B cell (primary cell): ENCODE results near the gene PIK3C2G. TPM values are rescaled to one million over a fixed set of nuclear protein-coding genes. Genes with fewer than 3 reads are reported as not detected.

ENCODE experiments used
- ATAC-seq: fragments of 200-7000 bp; cut with Tn5 transposase; one replicate; pipeline ENCODE4 v1.10.0; 2021; ENCODE audit warnings: low read depth, mild to moderate bottlenecking, moderate number of reproducible peaks, moderate library complexity
- CTCF ChIA-PET: fragments of 350-600 bp; sonication (Branson Sonifier 250); formaldehyde crosslinking; loops from one replicate; lab custom pipeline; 2021; ENCODE audit warnings: antibody characterized with exemption, inconsistent platforms; lab: Charles Lee
- POLR2A ChIA-PET: fragments of 350-600 bp; sonication (Branson Sonifier 250); formaldehyde crosslinking; loops from one replicate; lab custom pipeline; 2021; ENCODE audit warnings: antibody characterized with exemption; lab: Charles Lee
- DNase-seq: peaks from one replicate; pipeline ENCODE4 v3.0.0; 2013
- H2AFZ ChIP-seq: 2 replicates; pipeline ENCODE4 v1.6.1; 2012; ENCODE audit warnings: mild to moderate bottlenecking, low read depth, low read length; ENCODE audit not compliant: insufficient read depth, poor library complexity, severe bottlenecking
- H3K27ac ChIP-seq, 2 donors: 1 replicate in 1 of 2; 2 replicates in 1 of 2; pipeline ENCODE4 v1.5.1; 2012 to 2013; ENCODE audit warnings: low read length in 2 of 2, mild to moderate bottlenecking in 2 of 2, moderate library complexity in 1 of 2
- H3K27me3 ChIP-seq, 4 experiments: fragments of 200-600 bp in 1 of 4; sonication (generic) in 1 of 4; replicated peaks in 1 of 4; 1 replicate in 2 of 4; 2 replicates in 2 of 4; pipeline versions ENCODE4 v1.6.1 to v1.7.0; 2013 to 2016; ENCODE audit warnings: low read length in 3 of 4, mild to moderate bottlenecking in 2 of 4, mixed read lengths in 1 of 4, moderate library complexity in 1 of 4; ENCODE audit not compliant: insufficient read depth in 4 of 4, control insufficient read depth in 3 of 4; ENCODE audit errors: control extremely low read depth in 1 of 4
- H3K36me3 ChIP-seq, 2 experiments: replicated peaks in 1 of 2; 1 replicate in 1 of 2; 2 replicates in 1 of 2; pipeline versions ENCODE4 v1.6.1 to v1.7.1; 2013; ENCODE audit warnings: low read length in 1 of 2; ENCODE audit not compliant: insufficient read depth in 2 of 2, control insufficient read depth in 1 of 2; ENCODE audit errors: control extremely low read depth in 1 of 2, extremely low read depth in 1 of 2
- H3K4me1 ChIP-seq, 2 donors: fragments of 200-600 bp in 1 of 2; sonication (generic) in 1 of 2; 1 replicate in 1 of 2; 2 replicates in 1 of 2; pipeline versions ENCODE4 v1.5.1 to v1.6.1; 2013 to 2017; ENCODE audit warnings: low read length in 2 of 2; ENCODE audit not compliant: control insufficient read depth in 2 of 2, insufficient read depth in 2 of 2
- H3K4me2 ChIP-seq: replicated peaks from 2 replicates; pipeline ENCODE3; 2012; ENCODE audit warnings: mild to moderate bottlenecking, low read depth, low read length; ENCODE audit not compliant: poor library complexity, severe bottlenecking
- H3K4me3 ChIP-seq, 5 experiments: fragments of 200-600 bp in 1 of 5; sonication (generic) in 1 of 5; 1 replicate in 3 of 5; 2 replicates in 2 of 5; pipeline versions ENCODE4 v1.5.1 to v1.7.0; 2011 to 2016; ENCODE audit warnings: low read length in 4 of 5, mild to moderate bottlenecking in 4 of 5, low read depth in 2 of 5, control low read depth in 1 of 5, moderate library complexity in 1 of 5; ENCODE audit not compliant: insufficient read depth in 1 of 5; ENCODE audit errors: control extremely low read depth in 1 of 5, extremely low read depth in 1 of 5
- H3K79me2 ChIP-seq: fragments of 200-600 bp; sonication (generic); one replicate; pipeline ENCODE4 v1.6.0; 2016; ENCODE audit warnings: low read length; ENCODE audit not compliant: control insufficient read depth, insufficient read depth
- H3K9ac ChIP-seq: fragments of 200-600 bp; sonication (generic); 2 replicates; pipeline ENCODE4 v1.6.1; 2017; ENCODE audit warnings: mild to moderate bottlenecking, low read length, moderate library complexity
- H3K9me3 ChIP-seq, 3 donors: one replicate each; pipeline versions ENCODE4 v1.6.1 to v1.7.1; 2013; ENCODE audit warnings: low read length in 2 of 3; ENCODE audit not compliant: control insufficient read depth in 2 of 3, insufficient read depth in 1 of 3; ENCODE audit errors: control extremely low read depth in 1 of 3
- H4K20me1 ChIP-seq: 2 replicates; pipeline ENCODE4 v1.6.0; 2012; ENCODE audit warnings: mild to moderate bottlenecking, low read length; ENCODE audit not compliant: insufficient read depth, control insufficient read depth, poor library complexity, severe bottlenecking
- H3K27ac Mint-ChIP-seq: one replicate; pipeline ENCODE4 v1.8.0; 2021; ENCODE audit warnings: mixed read lengths
- H3K27me3 Mint-ChIP-seq: one replicate; pipeline ENCODE4 v1.8.0; 2021; ENCODE audit warnings: mixed read lengths
- H3K4me1 Mint-ChIP-seq: one replicate; pipeline ENCODE4 v1.8.0; 2021; ENCODE audit warnings: mixed read lengths
- H3K4me3 Mint-ChIP-seq: one replicate; pipeline ENCODE4 v1.8.0; 2021; ENCODE audit warnings: mixed read lengths
- H3K9me3 Mint-ChIP-seq: one replicate; pipeline ENCODE4 v1.8.0; 2022; ENCODE audit warnings: mixed read lengths; ENCODE audit not compliant: insufficient read depth
- CTCF ChIP-seq: fragments of 200-600 bp; IDR thresholded peaks from one replicate; pipeline ENCODE4 v1.8.0; 2022; ENCODE audit warnings: antibody characterized with exemption, mild to moderate bottlenecking
- EZH2 ChIP-seq: IDR thresholded peaks from 2 replicates; pipeline ENCODE4 v1.6.1; 2012; ENCODE audit warnings: borderline replicate concordance, low read depth, mild to moderate bottlenecking, moderate library complexity, low read length; ENCODE audit not compliant: insufficient read depth, poor library complexity, severe bottlenecking
- WGBS: methylation state at CpG from one replicate; pipeline ENCODE4 v1.1.5; 2013; ENCODE audit warnings: missing lambda C conversion rate; ENCODE audit not compliant: insufficient coverage; 5-methylcytosine and 5-hydroxymethylcytosine counted together
- intact Hi-C: fragments of 100-400 bp; cut with micrococcal nuclease; formaldehyde crosslinking; loops from one replicate; pipeline ENCODE4 v1.10.0; 2022
- polyA plus RNA-seq: library from polyadenylated mRNA; depleted of rRNA; stranded (reverse); fragments of >200 nt; gene quantifications from 2 replicates; pipeline ENCODE4 v1.2.3, GENCODE V29; 2012
- total RNA-seq, 2 donors: library from RNA; stranded (reverse); fragments of 120-200 nt in 1 of 2; gene quantifications; 1 replicate in 1 of 2; 2 replicates in 1 of 2; pipeline versions ENCODE4 v1.2.3 to v1.2.4, GENCODE V29; 2013 to 2022

Gene PIK3C2G
- total and polyA plus RNA-seq, 2 donors (not counting 1 experiment from before 2014, with no cell fraction given), result not detected

DNA sequence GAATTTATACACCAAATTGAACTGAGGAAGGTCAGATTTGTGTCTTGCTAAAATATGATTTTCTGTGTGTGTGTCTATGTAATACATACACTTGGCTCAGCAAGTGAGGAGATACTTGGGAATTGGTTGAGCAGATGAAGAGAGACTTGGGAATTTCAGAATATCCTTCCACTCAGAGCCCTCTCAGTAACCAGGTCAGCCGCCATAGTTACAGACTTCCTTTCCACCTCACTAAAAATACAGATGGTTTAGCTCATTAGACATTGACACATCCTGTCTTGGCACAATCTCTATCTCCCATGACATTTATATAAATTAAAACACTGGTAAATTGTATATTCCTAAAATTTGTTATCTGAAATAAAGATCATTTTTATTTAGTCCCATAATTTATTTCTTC lies 15.9 kb downstream of the PIK3C2G start:
- no peaks in the 10 kb centered on the region for H3K4me1 Mint-ChIP-seq
- DNase-seq (no peak), ATAC-seq (no peak)
- Histone ChIP-seq H3K27me3 (no peaks in the 10 kb centered on the region), H3K4me2 (no peak overlapping the region), H3K4me3 (no peak overlapping the region), H2AFZ (no peak overlapping the region), H3K79me2 (no peaks in the 10 kb centered on the region), H4K20me1 (no peaks in the 10 kb centered on the region), H3K9me3 (no peaks in the 10 kb centered on the region), H3K9ac (no peak overlapping the region), H3K36me3 (no peaks in the 10 kb centered on the region), H3K4me1 (no peaks in the 10 kb centered on the region), H3K27ac (no peak overlapping the region)
- ChIA-PET POLR2A (no interaction called here), CTCF (no interaction called here)
- no peak overlapping the region for H3K27ac Mint-ChIP-seq
- peaks cover 2% of the 10 kb centered on the region for H3K9me3 Mint-ChIP-seq
- 60% methylated on average over 1 of the region's 1 CpG for WGBS
- intact Hi-C loops, result no loop called here
- no peak overlapping the region for H3K4me3 Mint-ChIP-seq
- no peaks in the 10 kb centered on the region for H3K27me3 Mint-ChIP-seq
- no peak for TF ChIP-seq CTCF
- TF ChIP-seq EZH2, result no peak

DNA sequence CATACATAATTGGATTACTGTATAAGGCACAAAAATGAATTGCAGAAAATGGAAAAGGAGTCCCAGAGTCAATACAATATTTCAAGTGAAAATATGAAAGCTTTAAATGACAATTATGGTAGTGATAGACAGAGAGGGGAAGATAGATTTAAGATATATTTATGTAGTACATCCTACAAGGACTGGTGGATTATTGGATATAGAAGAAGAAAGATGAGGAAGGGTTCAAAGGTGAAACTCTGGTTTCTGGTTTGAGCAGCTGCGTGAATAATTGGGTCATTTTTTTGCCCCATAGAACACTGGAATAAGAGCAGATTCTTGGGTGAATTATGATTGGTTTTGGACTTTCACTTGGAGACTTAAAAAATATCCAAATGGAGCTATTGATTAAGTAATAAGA lies 19.4 kb downstream of the PIK3C2G start:
- no peak for ATAC-seq
- CTCF ChIA-PET, result no interaction called here

More for the DNA sequence above, 19.4 kb downstream of the PIK3C2G start:
- DNase-seq, result no peak
- Mint-ChIP-seq H3K9me3 (peaks cover 4% of the 10 kb centered on the region), H3K27me3 (no peaks in the 10 kb centered on the region), H3K27ac (no peak overlapping the region), H3K4me3 (no peak overlapping the region), H3K4me1 (no peaks in the 10 kb centered on the region)
- H2AFZ ChIP-seq, result no peak overlapping the region
- intact Hi-C loops, result no loop called here
- no peak overlapping the region for H3K4me3 ChIP-seq
- no peak overlapping the region for H3K4me2 ChIP-seq
- no peaks in the 10 kb centered on the region for H3K27me3 ChIP-seq
- H3K27ac ChIP-seq, result no peak overlapping the region
- H3K9me3 ChIP-seq, result no peaks in the 10 kb centered on the region
- no peaks in the 10 kb centered on the region for H3K79me2 ChIP-seq
- H4K20me1 ChIP-seq, result no peaks in the 10 kb centered on the region
- WGBS, result no CpG with 5 or more reads among the region's 1 CpG
- TF ChIP-seq EZH2 (no peak), CTCF (no peak)
- POLR2A ChIA-PET, result no interaction called here
- H3K9ac ChIP-seq, result no peak overlapping the region
- no peaks in the 10 kb centered on the region for H3K36me3 ChIP-seq
- no peaks in the 10 kb centered on the region for H3K4me1 ChIP-seq
